Measurements from ENCODE around the gene ACTL8.

DNA sequence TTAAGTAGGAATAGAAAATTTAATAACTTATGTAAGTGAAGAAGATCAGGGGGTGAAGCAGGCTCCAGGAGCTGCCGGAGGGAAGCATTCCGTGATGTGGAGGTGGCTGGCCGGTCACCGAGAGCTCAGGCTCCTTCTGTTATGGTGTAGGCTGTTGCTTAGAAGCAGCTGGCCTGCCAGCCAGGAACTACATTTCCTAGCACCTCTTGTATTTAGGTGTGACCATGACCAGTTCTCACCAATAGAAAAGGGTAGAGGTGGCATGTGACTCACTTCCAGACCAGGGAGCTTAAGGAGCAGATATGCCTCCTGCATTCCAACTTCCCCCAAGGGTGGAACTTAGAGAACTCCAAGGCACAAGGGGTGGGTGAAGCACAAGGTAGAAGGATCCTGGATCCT, 120.7 kb downstream of the ACTL8 start:
- TF ChIP-seq, protein P1, sequence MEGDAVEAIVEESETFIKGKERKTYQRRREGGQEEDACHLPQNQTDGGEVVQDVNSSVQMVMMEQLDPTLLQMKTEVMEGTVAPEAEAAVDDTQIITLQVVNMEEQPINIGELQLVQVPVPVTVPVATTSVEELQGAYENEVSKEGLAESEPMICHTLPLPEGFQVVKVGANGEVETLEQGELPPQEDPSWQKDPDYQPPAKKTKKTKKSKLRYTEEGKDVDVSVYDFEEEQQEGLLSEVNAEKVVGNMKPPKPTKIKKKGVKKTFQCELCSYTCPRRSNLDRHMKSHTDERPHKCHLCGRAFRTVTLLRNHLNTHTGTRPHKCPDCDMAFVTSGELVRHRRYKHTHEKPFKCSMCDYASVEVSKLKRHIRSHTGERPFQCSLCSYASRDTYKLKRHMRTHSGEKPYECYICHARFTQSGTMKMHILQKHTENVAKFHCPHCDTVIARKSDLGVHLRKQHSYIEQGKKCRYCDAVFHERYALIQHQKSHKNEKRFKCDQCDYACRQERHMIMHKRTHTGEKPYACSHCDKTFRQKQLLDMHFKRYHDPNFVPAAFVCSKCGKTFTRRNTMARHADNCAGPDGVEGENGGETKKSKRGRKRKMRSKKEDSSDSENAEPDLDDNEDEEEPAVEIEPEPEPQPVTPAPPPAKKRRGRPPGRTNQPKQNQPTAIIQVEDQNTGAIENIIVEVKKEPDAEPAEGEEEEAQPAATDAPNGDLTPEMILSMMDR (conservative IDR thresholded peaks at IDR 0.05; ENCODE audit: low read depth, low read length) = no peak
- TF ChIP-seq FOS (IDR thresholded peaks at IDR 0.05; ENCODE audit: low read depth, low read length) = no peak
- TF ChIP-seq RAD21 (IDR thresholded peaks at IDR 0.05; ENCODE audit: low read length) = no peak
- TF ChIP-seq MAZ (IDR thresholded peaks at IDR 0.05; ENCODE audit: borderline replicate concordance, low read depth, low read length) = no peak
- no peak for TF ChIP-seq POLR2A (IDR thresholded peaks at IDR 0.05; ENCODE audit: low read depth, low read length)
- TF ChIP-seq CEBPB (IDR thresholded peaks at IDR 0.05; ENCODE audit: low read depth, low read length) = no peak

Data from IMR-90 (cell line).